Measurements from ENCODE around the gene PAPPA2. TPM values are rescaled to one million over a fixed set of nuclear protein-coding genes. Genes with fewer than 3 reads are reported as not detected.

PAPPA2 gene
- total and polyA plus RNA-seq, 2 of the 4 experiments (the other 2 are of a cell fraction): 0.10 to 0.18 TPM

DNA sequence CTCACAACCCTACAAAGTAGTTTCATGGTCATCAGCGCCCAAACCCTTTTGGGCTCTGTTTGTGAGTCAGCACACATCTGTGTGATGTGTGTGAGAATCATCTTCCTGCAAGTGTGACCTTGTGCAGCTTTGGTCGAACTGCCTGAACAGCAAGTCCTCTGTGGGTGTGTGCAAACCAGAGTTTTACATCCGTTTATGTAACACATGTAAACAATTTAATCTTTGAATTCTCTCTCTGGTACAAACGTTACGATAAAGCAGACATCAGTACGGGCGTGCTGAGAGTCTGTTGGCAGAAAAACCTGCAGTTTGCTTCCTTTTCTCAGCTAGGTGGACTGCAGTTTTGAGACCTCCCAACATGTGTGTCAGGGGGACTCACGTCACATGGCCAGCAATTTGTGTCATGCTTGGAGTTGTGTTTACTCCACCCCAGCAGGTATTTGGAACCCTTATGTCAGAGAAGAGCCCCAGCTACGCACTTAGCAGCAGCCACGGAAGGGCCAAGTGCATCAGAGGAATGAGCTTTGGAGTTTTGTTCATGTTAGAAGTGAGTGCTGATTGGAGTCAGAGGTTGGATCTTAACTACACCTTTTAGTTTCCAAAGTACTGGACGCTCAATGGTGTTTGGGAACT lies 230.8 kb downstream of the PAPPA2 start:
- H3K4me2 ChIP-seq (ENCODE audit: low read depth, low read length): no peak overlapping the region
- H2BK20ac ChIP-seq (ENCODE audit: low read depth, low read length): no peak overlapping the region
- no peaks in the 10 kb centered on the region for H3K36me3 ChIP-seq (ENCODE audit: control insufficient read depth, insufficient read depth, low read length)
- no peak overlapping the region for H3K9ac ChIP-seq (ENCODE audit: low read depth, low read length)
- H3K4ac ChIP-seq (ENCODE audit: low read depth, low read length): no peak overlapping the region
- H3K9me3 ChIP-seq (ENCODE audit: control insufficient read depth, insufficient read depth, low read length): no peaks in the 10 kb centered on the region
- H2AK5ac ChIP-seq (ENCODE audit: low read depth, low read length): no peak overlapping the region
- POLR2A ChIA-PET (ENCODE audit: unreplicated experiment): no interaction called here
- H4K8ac ChIP-seq (ENCODE audit: low read depth in 2 of 2, low read length in 2 of 2): no peak overlapping the region
- no peaks in the 10 kb centered on the region for H3K4me1 ChIP-seq (ENCODE audit: control insufficient read depth, insufficient read depth, low read length)
- H3K23ac ChIP-seq (ENCODE audit: low read depth, low read length): no peak overlapping the region
- H2AFZ ChIP-seq (replicated peaks; ENCODE audit: low read length, poor library complexity): no peak overlapping the region
- H3K14ac ChIP-seq (replicated peaks; ENCODE audit: low read depth, low read length): no peak overlapping the region
- no TSS peak for BruUV-seq (replicated peaks)
- H2AK9ac ChIP-seq (replicated peaks; ENCODE audit: low read depth, low read length, poor library complexity): no peak overlapping the region
- no peak overlapping the region for H2BK5ac ChIP-seq (ENCODE audit: low read depth, low read length, poor library complexity, severe bottlenecking)
- no peak overlapping the region for H3K27ac ChIP-seq (ENCODE audit: insufficient read depth, low read length)
- in situ Hi-C loops (cut with MboI; ENCODE audit: low sequenced_read_pairs) (no loop called here), intact Hi-C loops (cut with micrococcal nuclease) (loop anchor here (5.0 kb wide), 1 partner anchor 1212 kb away; no protein-coding TSS in a partner anchor), dilution Hi-C loops (cut with HindIII; ENCODE audit: low sequenced_read_pairs, unreplicated experiment) (no loop called here)
- no peak overlapping the region for H3K18ac ChIP-seq (ENCODE audit: low read depth, low read length)
- CTCF ChIA-PET: no interaction called here
- WGBS, 2 experiments (ENCODE audit: extremely low coverage in 2 of 2, insufficient read length in 1 of 2): 18% methylated on average over 3 of the region's 11 CpGs; no CpG with 5 or more reads in 1 of the 2 experiments
- ATAC-seq (ENCODE audit: low read depth) (no peak), DNase-seq (peak; percentile 6)
- H3K4me3 ChIP-seq (ENCODE audit: insufficient read depth, low read depth, low read length): no peak overlapping the region
- H3K27me3 ChIP-seq (ENCODE audit: control insufficient read depth, insufficient read depth, low read length): no peaks in the 10 kb centered on the region
- no peak overlapping the region for H4K5ac ChIP-seq (ENCODE audit: low read depth, low read length)
- no peak overlapping the region for H2BK120ac ChIP-seq (ENCODE audit: low read depth, low read length)
- H3K79me1 ChIP-seq (ENCODE audit: low read depth in 1 of 2, low read length in 2 of 2): no peaks in the 10 kb centered on the region
- H2BK15ac ChIP-seq (ENCODE audit: low read depth, low read length): no peak overlapping the region
- no peaks in the 10 kb centered on the region for H3K9me1 ChIP-seq (ENCODE audit: insufficient read depth, low read length)
- TF ChIP-seq MXI1 (IDR thresholded peaks at IDR 0.05; ENCODE audit: borderline replicate concordance, low read depth, low read length): no peak
- no peak for TF ChIP-seq MAFK (IDR thresholded peaks at IDR 0.05; ENCODE audit: low read depth, low read length)
- no peak for TF ChIP-seq CEBPB (IDR thresholded peaks at IDR 0.05; ENCODE audit: low read depth, low read length)
- H4K91ac ChIP-seq (ENCODE audit: insufficient read depth, low read depth, low read length): no peak overlapping the region
- H3K56ac ChIP-seq (ENCODE audit: extremely low read depth, insufficient read depth, low read length): no peak overlapping the region
- H4K20me1 ChIP-seq (ENCODE audit: insufficient read depth, low read length): no peaks in the 10 kb centered on the region
